Measurements from ENCODE around the gene KLHDC2.
"Not testable (repeated sequence)": the region's sequence is repeated elsewhere in the genome, so short reads cannot be mapped to it uniquely, and the experiment has no call there.

KLHDC2 gene

DNA sequence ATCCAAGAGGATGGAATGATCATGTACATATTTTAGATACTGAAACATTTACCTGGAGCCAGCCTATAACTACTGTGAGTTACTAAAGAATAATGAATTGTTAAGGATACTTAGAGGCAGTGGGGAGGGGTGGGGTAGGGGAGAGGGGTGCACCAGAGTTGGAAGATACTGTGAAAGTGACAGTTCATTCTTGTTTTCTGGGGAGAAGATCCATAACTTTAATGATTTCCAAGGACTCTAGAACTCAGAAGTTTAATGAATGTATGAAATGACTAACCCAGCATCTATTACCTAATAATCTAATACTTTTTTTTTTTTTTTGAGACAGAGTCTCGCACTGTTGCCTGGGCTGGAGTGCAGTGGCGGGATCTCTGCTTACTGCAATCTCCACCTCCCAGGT lies 10.5 kb downstream of the KLHDC2 start:
- peaks cover 44% of the 10 kb centered on the region for H3K36me3 ChIP-seq (ENCODE audit: control insufficient read depth, insufficient read depth, low read length)
- no peaks in the 10 kb centered on the region for H3K27me3 ChIP-seq (ENCODE audit: control insufficient read depth, insufficient read depth, low read length, poor library complexity, severe bottlenecking)
- WGBS, 2 experiments, result 92 to 94% methylated on average over 2 of the region's 2 CpGs
- H3K4me1 ChIP-seq (ENCODE audit: control insufficient read depth, insufficient read depth, low read length), result no peaks in the 10 kb centered on the region
- no peak overlapping the region for H3K27ac ChIP-seq (ENCODE audit: insufficient read depth, low read depth, low read length, poor library complexity, severe bottlenecking)
- H3K4me3 ChIP-seq (ENCODE audit: insufficient read depth, low read depth, low read length), result no peak overlapping the region
- H3K9me3 ChIP-seq (ENCODE audit: control insufficient read depth, low read length), result no peaks in the 10 kb centered on the region

DNA sequence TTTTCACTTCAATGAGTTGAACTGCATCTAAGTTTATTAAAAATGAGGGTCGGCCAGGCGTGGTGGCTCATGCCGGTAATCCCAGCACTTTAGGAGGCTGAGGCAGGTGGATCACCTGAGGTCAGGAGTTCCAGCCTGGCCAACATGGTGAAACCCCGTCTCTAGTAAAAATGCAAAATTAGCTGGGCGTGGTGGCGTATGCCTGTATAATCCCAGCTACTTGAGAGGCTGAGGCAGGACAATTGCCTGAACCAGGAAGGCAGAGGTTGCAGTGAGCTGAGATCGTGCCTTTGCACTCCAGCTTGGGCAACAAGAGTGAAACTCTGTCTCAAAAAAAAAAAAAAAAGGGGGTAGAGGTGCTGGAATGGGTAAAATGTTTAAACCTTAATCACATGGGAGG lies 13.1 kb downstream of the KLHDC2 start:
- H3K36me3 ChIP-seq (ENCODE audit: control insufficient read depth, insufficient read depth, low read length), result peaks cover 52% of the 10 kb centered on the region

DNA sequence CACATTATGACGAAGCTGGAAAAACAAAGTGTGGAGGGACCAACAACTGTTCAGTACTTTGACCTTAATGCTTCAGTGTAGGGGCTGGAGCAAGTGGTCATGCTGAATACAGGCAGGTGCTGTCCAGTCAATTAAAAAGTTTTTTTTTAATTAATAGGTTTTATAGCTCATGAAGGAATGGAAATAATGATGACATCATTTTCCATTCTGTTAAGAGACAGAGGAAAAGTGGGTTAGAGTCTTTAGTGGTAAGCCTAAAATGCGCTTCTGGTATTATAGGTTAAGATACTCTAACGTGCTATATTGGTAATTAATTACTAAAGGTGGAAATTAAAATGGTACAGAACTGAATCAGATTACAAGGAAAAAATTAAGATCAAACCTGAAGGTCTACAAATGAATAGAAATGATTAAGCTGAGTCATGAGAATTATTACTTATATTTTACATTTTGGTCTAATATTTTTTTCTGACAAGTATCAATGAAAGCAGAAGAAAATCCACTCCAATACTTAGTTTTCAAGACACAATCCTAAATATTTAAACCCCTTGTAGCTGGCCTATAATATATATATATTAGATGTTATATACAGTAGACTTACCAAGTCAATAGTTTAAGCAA lies 15.6 kb downstream of the KLHDC2 start:
- no peak overlapping the region for H3K27ac ChIP-seq (ENCODE audit: insufficient read depth, low read depth, low read length, poor library complexity, severe bottlenecking)

More for the DNA sequence above, 13.1 kb downstream of the KLHDC2 start:
- not testable (repeated sequence) for H3K4me3 ChIP-seq (ENCODE audit: insufficient read depth, low read depth, low read length); H3K27me3 ChIP-seq (ENCODE audit: control insufficient read depth, insufficient read depth, low read length, poor library complexity, severe bottlenecking); H3K9me3 ChIP-seq (ENCODE audit: control insufficient read depth, low read length); H3K27ac ChIP-seq (ENCODE audit: insufficient read depth, low read depth, low read length, poor library complexity, severe bottlenecking); H3K4me1 ChIP-seq (ENCODE audit: control insufficient read depth, insufficient read depth, low read length)
- WGBS, 2 experiments, result 93 to 96% methylated on average over 7 of the region's 7 CpGs

DNA sequence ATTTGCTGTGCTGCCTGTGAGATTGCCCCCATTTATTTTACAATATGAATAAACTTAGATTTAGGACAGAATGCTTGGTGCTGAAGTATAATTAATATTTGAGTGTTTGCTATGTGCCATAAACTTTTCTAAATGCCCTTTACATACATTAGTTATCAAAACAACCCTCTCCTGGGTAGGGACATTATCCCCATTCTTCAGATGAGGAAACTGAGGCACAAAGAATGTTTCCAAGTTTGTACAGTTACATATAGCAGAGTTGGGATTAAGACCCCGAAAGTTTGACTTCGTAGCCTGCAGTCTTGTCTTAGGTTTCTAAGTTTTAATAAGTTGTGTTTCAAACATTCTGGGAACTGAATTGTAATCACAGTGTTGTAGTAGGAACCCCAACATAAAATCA lies 18.4 kb downstream of the KLHDC2 start:
- Histone ChIP-seq H3K36me3 (ENCODE audit: control insufficient read depth, insufficient read depth, low read length) (peaks cover 58% of the 10 kb centered on the region), H3K4me1 (ENCODE audit: control insufficient read depth, insufficient read depth, low read length) (no peaks in the 10 kb centered on the region), H3K27me3 (ENCODE audit: control insufficient read depth, insufficient read depth, low read length, poor library complexity, severe bottlenecking) (no peaks in the 10 kb centered on the region), H3K27ac (ENCODE audit: insufficient read depth, low read depth, low read length, poor library complexity, severe bottlenecking) (no peak overlapping the region), H3K9me3 (ENCODE audit: control insufficient read depth, low read length) (no peaks in the 10 kb centered on the region), H3K4me3 (ENCODE audit: insufficient read depth, low read depth, low read length) (no peak overlapping the region)
- 94 to 100% methylated on average over 2 of the region's 2 CpGs for WGBS, 2 experiments

More for the DNA sequence above, 15.6 kb downstream of the KLHDC2 start:
- Histone ChIP-seq H3K27me3 (ENCODE audit: control insufficient read depth, insufficient read depth, low read length, poor library complexity, severe bottlenecking) (no peaks in the 10 kb centered on the region), H3K9me3 (ENCODE audit: control insufficient read depth, low read length) (no peaks in the 10 kb centered on the region), H3K4me3 (ENCODE audit: insufficient read depth, low read depth, low read length) (no peak overlapping the region), H3K36me3 (ENCODE audit: control insufficient read depth, insufficient read depth, low read length) (peaks cover 66% of the 10 kb centered on the region), H3K4me1 (ENCODE audit: control insufficient read depth, insufficient read depth, low read length) (no peaks in the 10 kb centered on the region)
- WGBS, 2 experiments, result 95 to 97% methylated on average over 3 of the region's 3 CpGs

DNA sequence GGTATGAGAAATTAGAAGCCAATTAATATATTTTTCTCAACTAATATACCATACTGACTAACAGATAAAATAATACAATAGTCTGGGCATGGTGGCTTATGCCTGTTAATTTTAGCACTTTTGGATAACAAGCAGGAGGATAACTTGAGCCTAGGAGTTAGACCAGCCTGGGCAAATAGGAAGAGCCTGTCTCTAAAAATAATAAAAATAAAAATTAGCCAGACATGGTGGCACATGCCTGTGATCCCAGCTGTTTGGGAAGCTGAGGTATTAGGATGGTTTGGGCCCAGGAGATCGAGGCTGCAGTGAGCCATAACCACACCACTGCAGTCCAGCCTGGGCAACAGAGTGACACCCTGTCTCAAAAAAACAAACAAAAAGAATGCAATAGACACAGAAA lies 24.7 kb downstream of the KLHDC2 start:
- H3K4me3 ChIP-seq (ENCODE audit: insufficient read depth, low read depth, low read length), result no peak overlapping the region
- peaks cover 29% of the 10 kb centered on the region for H3K36me3 ChIP-seq (ENCODE audit: control insufficient read depth, insufficient read depth, low read length)
- no peaks in the 10 kb centered on the region for H3K9me3 ChIP-seq (ENCODE audit: control insufficient read depth, low read length)
- H3K27me3 ChIP-seq (ENCODE audit: control insufficient read depth, insufficient read depth, low read length, poor library complexity, severe bottlenecking), result no peaks in the 10 kb centered on the region
- H3K27ac ChIP-seq (ENCODE audit: insufficient read depth, low read depth, low read length, poor library complexity, severe bottlenecking), result no peak overlapping the region
- no peaks in the 10 kb centered on the region for H3K4me1 ChIP-seq (ENCODE audit: control insufficient read depth, insufficient read depth, low read length)
- WGBS, 2 experiments, result 0 to 3% methylated on average over 1 of the region's 1 CpG

DNA sequence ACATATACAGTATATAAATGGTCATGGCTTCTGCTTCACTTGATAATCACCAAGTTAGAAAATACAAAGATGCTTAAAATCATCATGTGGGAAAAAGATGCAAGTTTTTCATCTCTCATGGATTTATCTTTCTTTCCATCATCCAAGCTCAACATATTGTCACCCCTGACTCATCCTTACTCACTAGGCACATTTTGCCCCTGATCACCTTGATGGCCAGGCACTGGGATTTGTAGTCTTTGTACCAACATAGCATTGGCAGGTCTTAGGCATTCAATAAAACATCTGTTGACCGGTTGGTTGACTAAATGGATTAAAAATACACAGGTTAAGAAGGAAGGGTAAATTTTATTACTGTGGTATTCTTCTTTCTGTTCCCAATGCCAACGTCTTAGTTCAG lies 28.1 kb downstream of the KLHDC2 start:
- H3K9me3 ChIP-seq (ENCODE audit: control insufficient read depth, low read length), result no peaks in the 10 kb centered on the region
- H3K27me3 ChIP-seq (ENCODE audit: control insufficient read depth, insufficient read depth, low read length, poor library complexity, severe bottlenecking), result no peaks in the 10 kb centered on the region
- peaks cover 26% of the 10 kb centered on the region for H3K36me3 ChIP-seq (ENCODE audit: control insufficient read depth, insufficient read depth, low read length)
- WGBS, 2 experiments, result 90 to 100% methylated on average over 1 to 2 of the region's 2 CpGs
- H3K4me1 ChIP-seq (ENCODE audit: control insufficient read depth, insufficient read depth, low read length), result no peaks in the 10 kb centered on the region
- H3K4me3 ChIP-seq (ENCODE audit: insufficient read depth, low read depth, low read length), result no peak overlapping the region
- H3K27ac ChIP-seq (ENCODE audit: insufficient read depth, low read depth, low read length, poor library complexity, severe bottlenecking), result no peak overlapping the region

DNA sequence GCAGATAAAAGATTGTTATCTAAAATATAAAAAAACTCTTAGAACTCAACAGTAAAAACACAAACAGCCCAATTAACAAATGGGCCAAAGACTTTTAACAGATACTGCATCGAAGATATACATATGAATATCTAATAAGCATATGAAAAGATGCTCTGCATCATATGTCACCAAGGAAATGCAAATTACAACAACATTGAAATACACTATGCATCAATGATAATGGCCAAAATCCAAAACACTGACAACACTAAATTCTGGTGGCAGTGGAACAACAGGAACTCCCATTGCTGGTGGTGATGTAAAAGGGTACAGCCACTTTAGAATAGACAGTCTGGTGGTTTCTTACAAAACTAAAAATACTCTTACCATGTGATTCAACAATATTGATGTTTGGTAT lies 40.8 kb downstream of the KLHDC2 start:
- Histone ChIP-seq H3K9me3 (ENCODE audit: control insufficient read depth, low read length) (no peaks in the 10 kb centered on the region), H3K4me3 (ENCODE audit: insufficient read depth, low read depth, low read length) (no peak overlapping the region), H3K4me1 (ENCODE audit: control insufficient read depth, insufficient read depth, low read length) (no peaks in the 10 kb centered on the region), H3K27ac (ENCODE audit: insufficient read depth, low read depth, low read length, poor library complexity, severe bottlenecking) (no peak overlapping the region), H3K27me3 (ENCODE audit: control insufficient read depth, insufficient read depth, low read length, poor library complexity, severe bottlenecking) (no peaks in the 10 kb centered on the region), H3K36me3 (ENCODE audit: control insufficient read depth, insufficient read depth, low read length) (peaks cover 16% of the 10 kb centered on the region)
- no CpG with 5 or more reads among the region's 1 CpG for WGBS, 2 experiments

DNA sequence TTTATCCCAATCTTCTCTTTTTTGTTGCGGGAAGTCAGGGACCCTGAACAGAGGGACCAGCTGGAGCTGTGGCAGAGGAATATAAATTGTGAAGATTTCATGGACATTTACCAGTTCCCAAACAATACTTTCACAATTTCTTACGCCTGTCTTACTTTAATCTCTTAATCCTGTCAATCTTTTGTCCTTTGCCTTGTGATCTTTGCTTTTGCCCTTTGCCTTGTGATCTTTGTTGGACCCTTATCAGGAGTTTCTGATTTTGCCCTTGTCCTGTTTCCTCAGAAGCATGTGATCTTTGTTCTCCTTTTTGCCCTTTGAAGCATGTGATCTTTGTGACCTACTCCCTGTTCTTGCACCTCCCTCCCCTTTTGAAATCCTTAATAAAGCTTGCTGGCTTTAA lies 48.2 kb downstream of the KLHDC2 start:
- H3K36me3 ChIP-seq (ENCODE audit: control insufficient read depth, insufficient read depth, low read length), result peaks cover 40% of the 10 kb centered on the region
- H3K27ac ChIP-seq (ENCODE audit: insufficient read depth, low read depth, low read length, poor library complexity, severe bottlenecking); H3K9me3 ChIP-seq (ENCODE audit: control insufficient read depth, low read length); H3K27me3 ChIP-seq (ENCODE audit: control insufficient read depth, insufficient read depth, low read length, poor library complexity, severe bottlenecking); H3K4me3 ChIP-seq (ENCODE audit: insufficient read depth, low read depth, low read length); H3K4me1 ChIP-seq (ENCODE audit: control insufficient read depth, insufficient read depth, low read length): not testable (repeated sequence)
- 87 to 91% methylated on average over 1 to 2 of the region's 2 CpGs for WGBS, 2 experiments

DNA sequence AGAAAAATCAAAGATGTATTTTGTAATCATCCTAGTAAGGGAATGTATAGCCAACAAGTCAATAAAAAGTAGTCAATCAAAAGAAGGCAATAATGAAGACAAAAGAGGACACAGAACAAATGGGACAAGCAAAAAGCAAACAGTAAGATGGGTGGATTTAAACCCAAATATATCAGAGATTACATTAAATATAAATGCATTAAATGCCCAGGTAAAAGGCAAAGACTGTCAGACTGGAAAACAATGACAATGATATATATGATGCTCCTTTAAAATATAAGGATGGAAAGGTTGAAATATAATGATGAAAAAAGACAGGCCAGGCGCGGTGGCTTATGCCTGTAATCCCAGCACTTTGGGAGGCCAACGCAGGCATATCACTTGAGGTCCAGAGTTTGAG lies 48.9 kb downstream of the KLHDC2 start:
- WGBS, 2 experiments, result 91% methylated on average over 3 of the region's 3 CpGs
- Histone ChIP-seq H3K9me3 (ENCODE audit: control insufficient read depth, low read length) (no peaks in the 10 kb centered on the region), H3K4me3 (ENCODE audit: insufficient read depth, low read depth, low read length) (no peak overlapping the region), H3K27me3 (ENCODE audit: control insufficient read depth, insufficient read depth, low read length, poor library complexity, severe bottlenecking) (no peaks in the 10 kb centered on the region), H3K36me3 (ENCODE audit: control insufficient read depth, insufficient read depth, low read length) (peaks cover 40% of the 10 kb centered on the region), H3K27ac (ENCODE audit: insufficient read depth, low read depth, low read length, poor library complexity, severe bottlenecking) (no peak overlapping the region), H3K4me1 (ENCODE audit: control insufficient read depth, insufficient read depth, low read length) (no peaks in the 10 kb centered on the region)

DNA sequence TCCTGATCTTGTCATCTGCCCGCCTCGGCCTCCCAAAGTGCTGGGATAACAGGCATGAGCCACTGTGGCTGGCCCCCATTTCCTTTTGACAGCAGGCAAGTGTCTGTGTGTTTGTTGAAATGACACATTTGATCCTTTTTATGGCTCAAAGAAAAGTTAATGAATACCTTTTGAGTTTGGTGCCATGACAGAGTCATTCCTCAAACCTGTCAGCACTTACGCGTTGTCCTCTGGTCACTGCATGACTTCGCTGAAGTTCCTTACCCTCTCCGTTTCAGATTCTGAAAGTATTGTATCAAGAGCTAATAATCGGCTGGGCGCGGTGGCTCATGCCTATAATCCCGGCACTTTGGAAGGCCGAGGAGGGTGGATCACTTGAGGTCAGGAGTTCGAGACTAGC lies 52.2 kb downstream of the KLHDC2 start:
- no peak overlapping the region for H3K27ac ChIP-seq (ENCODE audit: insufficient read depth, low read depth, low read length, poor library complexity, severe bottlenecking)
- no peaks in the 10 kb centered on the region for H3K4me1 ChIP-seq (ENCODE audit: control insufficient read depth, insufficient read depth, low read length)
- no peak overlapping the region for H3K4me3 ChIP-seq (ENCODE audit: insufficient read depth, low read depth, low read length)
- H3K36me3 ChIP-seq (ENCODE audit: control insufficient read depth, insufficient read depth, low read length), result peaks cover 46% of the 10 kb centered on the region
- no peaks in the 10 kb centered on the region for H3K27me3 ChIP-seq (ENCODE audit: control insufficient read depth, insufficient read depth, low read length, poor library complexity, severe bottlenecking)
- 95% methylated on average over 12 of the region's 12 CpGs for WGBS, 2 experiments
- H3K9me3 ChIP-seq (ENCODE audit: control insufficient read depth, low read length), result no peaks in the 10 kb centered on the region

DNA sequence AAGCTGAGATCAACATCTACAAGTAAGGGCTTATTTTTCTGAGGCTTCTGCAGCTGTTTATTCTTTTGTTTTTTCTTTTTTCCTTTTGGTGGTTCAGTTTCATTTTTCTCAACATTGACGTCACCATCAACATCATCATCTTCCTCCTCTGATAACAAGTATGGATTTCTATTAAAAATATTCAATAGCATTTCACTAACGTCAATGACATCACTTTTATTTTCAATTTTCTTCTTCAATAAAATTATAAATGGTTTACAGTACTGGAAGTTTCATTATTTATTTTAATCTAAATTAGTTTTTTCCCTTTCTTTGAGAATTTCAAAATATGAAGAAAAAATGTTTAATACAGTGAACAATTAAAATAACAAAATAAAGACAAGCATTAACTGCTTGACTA lies 60.7 kb downstream of the KLHDC2 start:
- Histone ChIP-seq H3K27me3 (ENCODE audit: control insufficient read depth, insufficient read depth, low read length, poor library complexity, severe bottlenecking) (no peaks in the 10 kb centered on the region), H3K4me1 (ENCODE audit: control insufficient read depth, insufficient read depth, low read length) (no peaks in the 10 kb centered on the region), H3K36me3 (ENCODE audit: control insufficient read depth, insufficient read depth, low read length) (peaks cover 60% of the 10 kb centered on the region), H3K9me3 (ENCODE audit: control insufficient read depth, low read length) (no peaks in the 10 kb centered on the region), H3K4me3 (ENCODE audit: insufficient read depth, low read depth, low read length) (no peak overlapping the region), H3K27ac (ENCODE audit: insufficient read depth, low read depth, low read length, poor library complexity, severe bottlenecking) (no peak overlapping the region)
- 80 to 100% methylated on average over 1 of the region's 2 CpGs for WGBS, 2 experiments
